Glomerular endothelial cell (primary cell): ENCODE measurements around the gene CKAP5. TPM values are rescaled to one million over a fixed set of nuclear protein-coding genes. Genes with fewer than 3 reads are reported as not detected.

Experiments used
- DNase-seq: peaks from one replicate; pipeline ENCODE4 v3.0.0-alpha.2; 2011; ENCODE audit warnings: low read depth, low spot score; ENCODE audit errors: extremely low read depth
- total RNA-seq: library from RNA; depleted of rRNA; stranded (reverse); fragments of >200 nt; gene quantifications from 2 replicates; pipeline ENCODE4 v1.2.3, GENCODE V29; 2015

The CKAP5 gene
- total RNA-seq: 49.1 and 60.0 TPM in 2 replicates

DNA sequence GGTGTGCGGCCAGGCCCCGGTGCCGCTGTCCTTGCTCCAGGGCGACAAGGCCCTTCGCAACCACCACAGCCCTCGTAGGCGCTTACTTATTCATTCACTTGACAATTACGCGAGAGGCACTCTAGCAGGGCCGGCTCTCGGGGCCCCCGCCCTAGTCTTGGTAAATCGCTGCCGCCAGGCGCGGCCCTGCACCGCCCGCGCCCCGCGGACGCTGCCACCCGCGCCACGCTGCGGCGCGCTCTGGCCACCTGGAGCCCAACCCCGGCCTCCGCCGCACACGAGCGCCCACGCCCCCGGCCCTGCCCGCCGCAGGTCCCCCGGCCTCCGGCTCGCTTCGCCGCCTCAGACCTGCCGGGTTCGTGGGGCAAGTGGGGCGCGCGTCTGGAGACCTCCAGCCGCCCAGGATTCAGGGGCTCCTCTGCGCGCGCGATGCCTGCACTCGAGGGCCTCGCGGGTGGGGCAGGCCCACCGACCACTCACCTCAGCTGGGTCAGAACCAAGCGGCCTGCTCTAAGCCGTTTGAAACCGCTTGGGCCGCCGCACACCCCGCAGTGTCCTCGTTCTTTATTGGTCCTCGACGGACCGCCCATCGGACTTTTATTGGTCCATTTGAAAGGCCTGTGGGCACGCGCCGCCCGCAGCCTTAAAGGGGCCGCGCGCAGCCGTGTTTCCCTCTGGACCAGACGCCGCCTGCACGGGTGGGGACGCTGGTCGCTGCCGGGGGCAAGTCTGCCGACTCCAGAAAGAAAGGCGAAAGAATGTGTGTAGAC lies at the start of gene CKAP5:
Gene CKAP5 (minus strand): TSS at position 541 of the 770 bp plus-strand sequence. CDS start 25,049 bp downstream, outside the sequence.
- DNase-seq: peak; percentile 34

DNA sequence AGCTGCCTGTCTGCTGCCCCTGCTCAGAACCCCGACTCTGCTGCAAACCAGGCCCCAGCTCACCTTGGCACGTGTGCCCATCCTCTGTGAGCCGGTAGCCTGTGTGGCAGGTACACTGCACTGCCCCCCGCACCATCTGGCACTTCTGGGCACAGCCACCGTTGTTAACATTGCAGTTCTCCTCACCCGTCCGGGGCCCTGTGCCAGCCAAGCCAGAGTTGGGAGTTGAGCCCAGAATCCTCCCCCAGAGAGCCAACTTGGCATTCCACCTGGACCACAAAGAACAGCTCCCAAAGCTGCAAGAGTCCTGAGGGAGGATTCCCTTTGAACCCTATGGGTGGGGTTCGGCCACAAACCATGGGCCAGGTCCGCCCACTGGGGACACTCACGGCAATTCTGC lies 49.7 kb upstream of the CKAP5 start:
- no peak for DNase-seq

GRCh38 chr11:46894961-46895360 lies 48.9 kb upstream of the CKAP5 start:
- no peak for DNase-seq

GRCh38 chr11:46894506-46894905 lies 48.4 kb upstream of the CKAP5 start:
- no peak for DNase-seq

GRCh38 chr11:46892838-46893237 lies 46.8 kb upstream of the CKAP5 start:
- no peak for DNase-seq

GRCh38 chr11:46892109-46892508 lies 46.0 kb upstream of the CKAP5 start:
- DNase-seq: no peak

- no peak for DNase-seq
Measured at GRCh38 chr11:46890665-46891064, 44.6 kb upstream of the CKAP5 start.

DNA sequence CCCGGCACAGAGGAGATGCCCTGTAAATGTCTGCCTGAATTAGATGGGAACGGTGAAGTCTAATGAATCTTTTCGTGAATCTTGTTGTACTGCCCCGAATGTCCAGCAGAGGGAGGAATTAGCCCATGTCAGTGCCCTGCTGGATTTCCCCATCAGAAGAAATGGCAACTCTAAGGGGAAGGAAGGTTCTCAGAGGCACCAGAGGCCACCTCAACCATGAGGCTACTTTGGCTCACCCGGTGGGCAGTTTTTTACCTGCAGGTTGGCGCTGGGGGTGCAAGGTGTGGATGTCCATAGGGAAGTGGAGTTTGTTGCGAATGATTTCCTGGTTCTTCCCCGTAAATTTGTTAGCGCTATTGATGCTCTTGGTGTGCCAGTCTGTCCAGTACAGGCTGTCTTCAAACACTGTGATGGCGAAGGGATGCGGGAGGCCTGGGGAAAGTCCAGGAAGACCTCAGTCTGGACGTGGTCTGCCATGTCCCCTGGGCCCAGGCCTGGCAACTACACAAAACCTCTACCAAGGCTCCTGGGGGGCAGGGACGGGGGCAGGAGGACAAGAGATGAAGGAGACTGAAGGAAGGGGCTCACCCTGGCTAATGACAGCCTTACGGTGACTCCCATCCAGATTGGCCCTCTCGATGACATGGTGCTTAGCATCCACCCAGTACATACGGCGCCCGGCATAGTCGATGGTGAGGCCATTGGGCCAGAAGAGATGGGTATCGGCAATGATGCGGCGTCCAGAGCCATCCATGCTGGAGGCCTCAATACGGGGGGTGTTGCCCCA lies 43.8 kb upstream of the CKAP5 start:
- DNase-seq: peak; percentile 62

- no peak for DNase-seq
Measured at GRCh38 chr11:46889251-46889650, 43.2 kb upstream of the CKAP5 start.

DNA sequence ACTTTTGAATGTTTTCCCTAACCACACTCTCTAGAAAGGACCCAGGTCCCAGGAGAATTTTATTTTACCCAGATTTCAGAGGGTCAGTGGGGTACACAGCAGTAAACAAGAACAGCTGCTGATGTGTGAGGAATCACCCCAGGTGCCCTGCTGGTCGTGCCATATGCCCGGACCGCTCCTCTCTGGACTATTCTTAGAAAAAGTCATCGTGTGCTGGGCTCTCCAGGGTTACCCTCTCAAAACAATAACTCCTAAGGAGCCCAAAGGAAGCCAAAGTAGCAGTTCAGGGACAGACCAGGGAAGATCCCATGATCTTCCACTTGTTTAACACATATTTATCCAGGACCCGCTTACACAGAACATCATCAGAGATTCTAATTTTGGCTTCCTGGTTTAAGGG lies 42.6 kb upstream of the CKAP5 start:
- no peak for DNase-seq

DNA sequence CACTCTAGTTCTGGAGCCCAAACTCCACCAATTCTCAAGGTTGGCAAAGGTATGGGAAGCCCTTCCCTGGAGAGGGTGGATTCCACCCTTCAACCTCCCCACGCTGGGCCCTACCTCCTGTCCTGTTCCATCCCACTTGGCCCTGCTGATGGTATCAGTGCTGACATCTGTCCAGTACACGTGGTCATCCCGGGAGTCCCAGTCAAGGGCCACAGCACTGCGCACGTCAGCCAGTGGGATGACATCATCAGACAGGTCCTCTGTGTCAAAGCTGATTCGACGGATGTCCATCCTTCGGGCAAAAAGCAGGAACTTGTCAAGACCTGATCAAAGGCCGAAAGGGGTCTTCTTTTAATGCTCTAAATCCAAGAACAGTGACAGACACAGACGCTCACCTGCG lies 40.1 kb upstream of the CKAP5 start:
- DNase-seq: no peak

DNA sequence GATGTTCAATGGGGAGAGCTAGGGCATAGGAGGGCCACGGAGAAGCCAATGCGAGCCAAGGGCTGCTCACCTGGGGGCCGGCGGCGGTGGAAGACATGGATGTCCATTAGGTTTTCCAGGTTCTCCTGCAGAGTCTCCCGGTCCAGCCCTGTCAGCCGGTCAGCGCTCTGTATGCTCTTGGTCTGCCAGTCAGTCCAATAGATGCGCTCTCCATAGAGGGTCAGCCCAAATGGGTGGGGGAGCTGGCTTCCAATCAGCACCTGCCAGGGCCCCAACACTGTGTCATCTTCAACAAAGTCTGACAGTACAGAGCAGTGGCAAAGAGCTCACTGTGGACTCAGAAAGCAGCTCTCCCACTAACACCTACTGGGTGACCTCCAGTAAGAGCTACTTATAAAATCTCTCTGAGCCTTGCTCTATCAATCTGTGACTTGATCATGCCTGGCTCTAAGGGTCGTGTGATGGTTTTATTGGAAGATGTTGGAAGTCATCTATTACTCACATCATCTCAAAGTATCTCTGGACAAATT lies 33.0 kb upstream of the CKAP5 start:
- DNase-seq: no peak

DNA sequence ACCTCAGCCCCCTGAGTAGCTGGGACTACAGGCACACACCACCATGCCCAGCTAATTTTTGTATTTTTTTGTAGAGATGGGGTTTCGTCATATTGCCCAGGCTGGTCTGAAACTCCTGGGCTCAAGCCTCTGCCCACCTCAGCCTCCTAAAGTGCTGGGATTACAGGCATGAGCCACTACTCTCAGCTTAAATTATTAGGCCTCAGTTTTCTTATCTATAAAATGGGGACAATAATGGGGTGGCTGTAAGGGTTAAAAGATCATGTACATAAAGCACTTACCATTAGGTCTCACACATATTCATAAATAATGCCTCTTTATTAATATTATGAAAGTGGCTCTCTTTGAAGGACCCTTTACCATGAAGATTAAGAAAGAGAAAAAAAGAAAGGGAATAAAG lies 31.5 kb upstream of the CKAP5 start:
- DNase-seq: no peak

DNA sequence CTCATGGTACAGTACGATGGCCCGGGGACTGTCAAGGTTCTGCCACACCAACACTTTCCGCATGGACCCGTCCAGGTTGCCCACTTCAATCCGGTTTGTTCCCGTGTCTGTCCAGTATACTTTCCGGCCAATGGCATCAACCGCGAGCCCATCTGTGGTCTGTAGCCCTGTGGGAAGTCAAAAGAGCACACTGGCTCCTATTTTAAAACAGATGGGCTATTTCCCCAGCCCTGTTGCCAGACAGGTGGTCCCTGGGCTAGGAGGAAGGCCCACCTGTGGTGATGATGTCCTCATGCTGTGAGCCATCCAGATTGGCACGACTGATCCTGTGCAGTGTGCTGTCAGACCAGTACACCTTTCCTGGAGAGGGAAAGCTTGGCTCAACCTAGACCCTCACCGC lies 30.4 kb upstream of the CKAP5 start:
- DNase-seq: no peak

DNA sequence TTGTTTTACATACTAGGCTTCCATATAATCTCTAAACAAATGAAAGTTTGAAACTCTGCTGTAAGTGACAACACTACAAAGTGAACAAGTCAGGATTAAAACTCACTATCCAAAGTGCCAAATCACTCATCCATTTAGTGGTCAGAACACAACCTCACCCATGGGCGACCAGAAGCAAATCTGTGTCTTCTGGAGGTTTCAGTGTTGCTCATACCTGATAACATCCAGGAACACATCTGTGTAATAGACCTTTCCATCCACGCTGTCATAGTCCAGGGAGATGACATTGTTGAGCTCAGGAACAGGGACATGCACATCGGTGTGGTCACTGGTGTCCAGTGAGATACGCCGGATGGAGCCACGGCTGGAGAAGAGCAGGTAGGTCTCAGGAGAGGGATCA lies 28.5 kb upstream of the CKAP5 start:
- no peak for DNase-seq

DNA sequence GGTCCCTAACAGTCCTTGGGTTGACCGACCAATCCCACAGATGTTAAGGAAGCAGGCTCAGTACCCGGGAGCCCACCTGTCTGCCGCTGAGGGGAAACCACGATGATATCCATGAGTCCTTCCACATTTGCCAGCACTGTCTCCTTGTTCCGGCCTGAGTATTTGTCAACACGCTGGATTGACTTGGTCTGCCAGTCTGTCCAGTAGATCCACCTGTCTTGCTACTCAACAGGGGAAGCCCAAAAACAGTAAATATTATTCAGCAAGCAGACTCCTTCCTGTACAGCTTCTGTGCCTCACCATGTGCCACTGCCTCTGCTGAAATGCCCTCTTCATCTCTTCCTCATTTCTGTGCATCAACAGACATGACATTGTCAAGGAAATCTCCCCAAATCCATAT lies 22.8 kb upstream of the CKAP5 start:
- DNase-seq: no peak

DNA sequence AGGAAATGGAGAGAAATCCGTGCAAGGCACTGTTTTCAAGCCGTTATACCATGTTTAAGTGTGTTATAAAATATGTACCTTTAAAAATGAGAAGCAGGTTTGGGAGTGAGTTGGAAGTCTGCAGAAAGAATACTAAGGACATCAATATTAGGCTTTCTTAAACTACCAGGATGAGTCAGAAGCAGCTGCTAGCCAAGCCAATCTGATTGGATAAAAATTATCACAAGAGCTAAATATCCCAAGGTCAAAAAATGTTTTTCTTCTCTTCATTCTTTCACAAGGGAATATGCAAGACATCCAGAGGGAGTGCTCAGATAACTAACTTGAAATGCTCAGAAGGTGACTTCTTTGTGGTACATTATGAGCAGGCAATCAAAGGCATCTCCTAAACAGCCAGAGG lies 19.3 kb upstream of the CKAP5 start:
- no peak for DNase-seq

- no peak for DNase-seq
Measured at GRCh38 chr11:46860218-46860617, 14.1 kb upstream of the CKAP5 start.

DNA sequence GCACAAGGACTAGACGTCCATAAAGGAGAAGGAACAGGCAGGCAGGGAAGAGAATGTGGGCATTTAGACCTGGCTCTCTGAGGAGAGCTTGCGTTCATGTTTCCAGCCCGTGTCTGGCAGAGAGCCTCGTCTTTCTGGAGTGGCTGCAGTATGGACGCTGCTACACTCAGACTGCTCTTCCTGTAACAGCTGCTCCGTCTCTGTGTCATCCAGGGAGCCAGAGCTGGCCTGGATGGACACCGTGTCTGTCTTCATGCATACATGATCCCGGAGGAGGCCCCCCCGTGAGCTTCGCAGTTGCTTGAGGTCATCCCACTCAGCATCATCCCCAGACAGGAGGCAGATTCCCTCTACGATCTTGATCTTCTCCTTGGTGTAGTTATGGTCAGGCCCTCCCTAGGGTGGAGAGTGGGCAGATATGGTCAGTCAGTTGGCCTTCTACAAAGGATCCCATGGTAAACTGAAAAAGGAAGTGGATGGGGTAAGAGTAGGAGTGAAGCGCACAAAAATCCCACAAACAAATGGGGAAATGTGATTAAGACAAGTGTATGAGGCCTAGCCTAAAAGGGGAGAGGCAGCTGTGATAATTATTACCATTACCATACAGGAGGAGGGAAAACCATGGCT lies 13.0 kb upstream of the CKAP5 start:
- no peak for DNase-seq

DNA sequence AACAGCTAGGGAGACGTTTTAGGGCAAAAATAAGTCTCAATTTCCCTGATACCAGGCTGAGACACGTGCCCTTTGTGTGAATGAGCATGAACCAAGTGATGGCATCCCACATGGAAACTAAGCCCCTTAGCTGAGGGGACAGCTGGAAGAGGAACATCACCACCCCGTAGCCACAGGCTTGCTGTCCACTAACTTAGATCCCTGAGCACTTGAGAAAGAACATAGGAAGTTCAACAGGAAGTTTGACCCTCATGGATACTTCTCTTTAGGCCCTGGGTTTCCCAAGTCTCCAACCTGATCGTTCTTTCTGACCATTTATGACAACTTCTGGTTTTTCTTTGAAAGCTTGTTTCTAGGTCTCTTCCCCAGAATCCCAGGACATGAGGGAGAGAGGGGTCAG lies 11.6 kb upstream of the CKAP5 start:
- no peak for DNase-seq

DNA sequence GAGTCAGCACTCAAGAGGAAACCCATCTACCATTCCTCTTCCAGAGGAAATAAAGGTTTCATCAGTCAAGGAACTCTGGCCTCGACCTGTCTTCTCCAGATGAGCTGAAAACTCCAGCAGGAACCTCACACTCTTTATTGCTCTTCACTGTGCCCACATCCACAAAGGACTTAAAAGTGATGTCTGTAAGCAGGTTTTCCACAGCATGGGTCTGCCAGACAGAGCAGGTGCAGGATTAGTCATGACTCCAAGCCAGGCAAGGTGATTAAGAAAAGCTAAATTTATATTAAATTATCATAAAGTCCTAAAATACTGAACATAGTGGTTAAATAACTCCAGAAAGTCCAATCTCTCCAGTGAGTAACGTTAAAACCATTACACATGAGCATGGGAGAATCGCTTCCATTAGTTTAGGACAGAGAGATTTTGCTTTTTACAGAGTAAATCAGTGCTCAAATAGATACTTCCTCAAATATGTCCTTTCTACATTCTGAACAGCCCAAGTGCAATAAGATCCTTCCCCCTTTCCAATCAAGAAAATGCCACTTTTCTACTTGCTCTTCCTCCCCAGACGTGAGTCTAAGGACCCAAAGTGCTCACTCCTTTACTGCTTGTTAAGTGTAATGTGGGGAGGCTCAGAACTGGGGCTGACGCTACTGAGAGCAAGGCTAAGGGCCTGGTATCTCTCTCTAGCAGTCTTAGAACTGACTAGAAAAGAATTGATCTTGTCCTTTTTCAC lies 10.7 kb upstream of the CKAP5 start:
- DNase-seq: no peak
